Right lobe of liver (tissue), 6 donors: ENCODE results near the gene ZNF649. TPM values are rescaled to one million over a fixed set of nuclear protein-coding genes. Genes with fewer than 3 reads are reported as not detected.

Source experiments
- ATAC-seq, 4 donors: fragments of 200-7000 bp; cut with Tn5 transposase; one replicate each; pipeline ENCODE4 v1.9.1; 2020; ENCODE audit warnings: mild to moderate bottlenecking in 4 of 4, moderate library complexity in 4 of 4
- DNase-seq, 3 donors: peaks; one replicate each; pipeline ENCODE4 v3.0.0-alpha.2; 2020
- H3K27ac ChIP-seq, 3 donors: fragments of 200-600 bp; one replicate each; pipeline ENCODE4 v1.8.0; 2022
- H3K27me3 ChIP-seq, 2 donors: fragments of 200-600 bp; one replicate each; pipeline ENCODE4 v1.8.0; 2022
- H3K36me3 ChIP-seq, 4 donors: fragments of 200-600 bp; sonication (generic) in 1 of 4; one replicate each; pipeline versions ENCODE4 v1.5.1 to v1.8.0; 2017 to 2022; ENCODE audit warnings: control low read depth in 1 of 4
- H3K4me1 ChIP-seq, 4 donors: fragments of 200-600 bp; sonication (generic) in 1 of 4; one replicate each; pipeline versions ENCODE4 v1.5.1 to v1.8.0; 2017 to 2022; ENCODE audit warnings: control low read depth in 1 of 4
- H3K4me3 ChIP-seq, 3 donors: fragments of 200-600 bp; one replicate each; pipeline ENCODE4 v1.8.0; 2022
- H3K9me3 ChIP-seq, 4 donors: fragments of 200-600 bp; sonication (generic) in 1 of 4; one replicate each; pipeline versions ENCODE4 v1.5.1 to v1.8.0; 2017 to 2022; ENCODE audit warnings: control low read depth in 1 of 4
- CTCF ChIP-seq, 4 donors: fragments of 200-600 bp in 3 of 4; fragments of 450-650 bp in 1 of 4; IDR thresholded peaks; one replicate each; pipeline versions ENCODE4 v1.5.1 to v1.8.0; 2016 to 2022; ENCODE audit warnings: antibody characterized with exemption in 4 of 4, mild to moderate bottlenecking in 2 of 4
- POLR2A ChIP-seq: fragments of 450-650 bp; IDR thresholded peaks from one replicate; pipeline ENCODE4 v1.6.1; 2017; ENCODE audit warnings: antibody characterized with exemption, mild to moderate bottlenecking
- WGBS: methylation state at CpG from one replicate; pipeline ENCODE4 v1.1.6; 2018; ENCODE audit warnings: low coverage, low lambda C conversion rate; ENCODE audit not compliant: insufficient coverage; ENCODE audit errors: missing lambda C conversion rate; 5-methylcytosine and 5-hydroxymethylcytosine counted together
- intact Hi-C, 2 donors: fragments of 100-400 bp; cut with DNase I; formaldehyde crosslinking; loops; one replicate each; pipeline versions ENCODE4 v1.11.2 to v1.14.1; 2022
- total RNA-seq, 6 experiments: library from RNA; depleted of rRNA in 2 of 6; stranded (reverse); fragments of >200 nt in 2 of 6; fragmentation: NEBNext Ultra II Directional in 3 of 6; extraction: Animal tissue kit (Norgen Biotek cat#: 25700) in 3 of 6; gene quantifications; one replicate each; pipeline versions ENCODE4 v1.1.0 to v1.2.4, GENCODE V29; 2016 to 2023
- donor health status: DM: no; HTN: yes; CAD: no.
- donor health status: DM: no; HTN: no; CAD: no.
- donor health status: DM: no; HTN: no; CAD: no.
- donor health status: DM: no; HTN: yes; CAD: no.
- donor health status: DM: no; HTN: yes; CAD: no.

The ZNF649 gene
- total RNA-seq, 6 experiments from 2014 or later = 2.0 to 5.4 (median 2.4) TPM

DNA sequence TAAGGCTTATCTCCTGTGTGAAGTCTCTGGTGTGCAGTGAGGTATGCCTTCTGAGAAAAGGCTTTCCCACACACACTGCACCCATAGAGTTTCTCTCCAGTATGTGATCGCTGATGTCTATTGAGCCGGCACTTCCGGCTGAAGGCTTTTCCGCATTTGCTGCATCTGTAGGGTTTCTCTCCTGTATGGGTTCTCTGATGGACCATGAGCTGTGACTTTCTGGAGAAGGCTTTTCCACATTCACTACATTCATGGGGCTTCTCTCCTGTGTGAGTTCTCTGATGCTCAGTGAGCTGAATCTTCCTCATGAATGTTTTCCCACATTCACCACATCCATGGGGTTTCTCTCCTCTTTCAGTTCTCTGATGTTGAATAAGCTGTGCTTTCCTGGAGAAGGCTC lies 31.7 kb downstream of the ZNF649 start:
- H3K4me3 ChIP-seq = no peak overlapping the region
- peaks cover 0 to 54% (median 30%) of the 10 kb centered on the region in 4 donors for H3K9me3 ChIP-seq

DNA sequence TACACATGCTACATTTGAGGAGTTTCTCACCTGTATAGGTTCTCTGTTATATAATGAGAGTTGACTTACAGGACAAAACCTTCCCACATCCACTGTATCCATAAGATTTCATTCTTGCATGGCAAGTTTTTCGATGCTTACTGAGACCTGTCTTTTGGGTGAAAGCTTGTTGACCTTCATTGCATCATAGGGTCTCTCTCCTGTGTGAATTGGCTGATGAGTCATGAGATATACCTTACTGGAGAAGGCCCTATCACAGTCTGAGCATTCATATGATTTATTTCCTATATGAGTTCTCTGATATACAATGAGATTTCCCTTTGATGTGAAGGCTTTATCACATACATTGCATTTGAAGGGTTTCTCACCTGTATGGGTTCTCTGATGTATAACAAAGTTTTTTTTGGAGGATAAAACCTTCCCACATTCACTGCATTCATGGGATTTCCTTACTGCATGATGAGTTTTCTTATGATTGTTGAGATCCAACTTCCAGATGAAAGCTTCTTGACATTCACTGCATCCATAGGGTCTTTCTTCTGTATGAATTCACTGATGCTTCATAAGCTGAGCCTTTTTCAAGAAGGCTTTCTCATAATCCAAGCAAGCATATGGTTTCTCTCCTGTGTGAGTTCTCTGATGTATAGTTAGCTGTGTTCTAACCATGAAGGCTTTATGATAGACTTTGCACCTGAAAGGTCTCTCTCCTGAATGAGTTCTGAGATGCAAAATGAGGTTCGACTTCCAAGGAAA lies 42.8 kb downstream of the ZNF649 start:
- TF ChIP-seq CTCF (IDR thresholded peaks at IDR 0.05) (no peak), POLR2A (no peak)
- H3K9me3 ChIP-seq = peaks cover 0 to 85% (median 32%) of the 10 kb centered on the region in 4 donors
- intact Hi-C loops = no loop called here
- no peaks in the 10 kb centered on the region for H3K27me3 ChIP-seq
- DNase-seq (no peak), ATAC-seq (no peak)
- 89% methylated on average over 2 of the region's 2 CpGs for WGBS
- H3K36me3 ChIP-seq = no peaks in the 10 kb centered on the region
- H3K4me1 ChIP-seq = no peaks in the 10 kb centered on the region
- H3K27ac ChIP-seq = no peak overlapping the region
- H3K4me3 ChIP-seq = no peak overlapping the region

More for the DNA sequence above, 31.7 kb downstream of the ZNF649 start:
- H3K4me1 ChIP-seq = no peaks in the 10 kb centered on the region
- H3K27ac ChIP-seq = no peak overlapping the region
- intact Hi-C loops = no loop called here
- no peaks in the 10 kb centered on the region for H3K27me3 ChIP-seq
- 100% methylated on average over 2 of the region's 4 CpGs for WGBS
- peaks cover 0 to 44% (median 6%) of the 10 kb centered on the region in 4 donors for H3K36me3 ChIP-seq
- ATAC-seq (no peak), DNase-seq (no peak)
- TF ChIP-seq POLR2A (no peak), CTCF (IDR thresholded peaks at IDR 0.05) (no peak)

Other genes with a start within 250 kb of the ZNF649 start
- gene SPACA6, start 211.7 kb downstream of the ZNF649 start, total RNA-seq = 1 to 10 TPM in 5 of 6 experiments, under 1 TPM in 1; 0.98 to 4.7 (median 2.3) TPM
- gene HAS1, start 181.0 kb downstream of the ZNF649 start, total RNA-seq = not detected
- gene FPR1, start 153.1 kb downstream of the ZNF649 start, total RNA-seq = 1 to 10 TPM; 1.1 to 9.0 (median 5.2) TPM
- gene FPR2, start 143.8 kb downstream of the ZNF649 start, total RNA-seq = 1 to 10 TPM in 3 of 6 experiments, under 1 TPM in 3; 0.75 to 1.6 (median 1.1) TPM
- gene FPR3, start 109.9 kb downstream of the ZNF649 start, total RNA-seq = 10 to 100 TPM in 1 of 6 experiments, 1 to 10 TPM in 5; 2.2 to 13.9 (median 4.6) TPM
- gene ZNF577, start 17.1 kb downstream of the ZNF649 start, total RNA-seq = 1 to 10 TPM; 1.4 to 6.6 (median 3.8) TPM
- gene ZNF613, start 22.5 kb upstream of the ZNF649 start, total RNA-seq = 1 to 10 TPM in 5 of 6 experiments, under 1 TPM in 1; 0.87 to 2.7 (median 2.2) TPM
- 1 to 10 TPM; 2.5 to 5.8 (median 3.4) TPM for gene ZNF350, start 81.8 kb upstream of the ZNF649 start, total RNA-seq
- 1 to 10 TPM; 1.2 to 5.0 (median 3.3) TPM for gene ZNF615, start 103.2 kb upstream of the ZNF649 start, total RNA-seq
- 1 to 10 TPM; 1.2 to 2.7 (median 1.6) TPM for gene ZNF614, start 123.4 kb upstream of the ZNF649 start, total RNA-seq
- 1 to 10 TPM in 5 of 6 experiments, under 1 TPM in 1; 0.86 to 3.9 (median 3.3) TPM for gene ZNF432, start 143.8 kb upstream of the ZNF649 start, total RNA-seq
- 1 to 10 TPM; 2.8 to 8.7 (median 5.8) TPM for gene ZNF841, start 190.7 kb upstream of the ZNF649 start, total RNA-seq
- 1 to 10 TPM; 1.9 to 6.2 (median 4.2) TPM for gene ZNF616, start 234.9 kb upstream of the ZNF649 start, total RNA-seq